ENCODE data around the gene CDCA8. TPM values are rescaled to one million over a fixed set of nuclear protein-coding genes. Genes with fewer than 3 reads are reported as not detected.
A peak's percentile ranks its signal among the peaks of the same experiment; 100 is the strongest.

CDCA8 gene
- 10 to 100 TPM; 14.9 to 17.0 (median 16.4) TPM for polyA plus RNA-seq (ENCODE audit: insufficient read length in 4 of 4)

- peak; percentile 91 to 95 (median 93) for DNase-seq (ENCODE audit: low read depth in 4 of 4, low spot score in 3 of 4)
Measured at GRCh38 chr1:37692078-37692833, at the start of gene CDCA8. Gene CDCA8 (plus strand): TSS chr1:37692516. CDS start chr1:37692691, 175 bp downstream.

- no peak for DNase-seq (ENCODE audit: low read depth in 4 of 4, low spot score in 3 of 4)
Measured at GRCh38 chr1:37647281-37647680, 45.0 kb upstream of the CDCA8 start.

- DNase-seq (ENCODE audit: low read depth in 4 of 4, low spot score in 3 of 4): no peak
Measured at GRCh38 chr1:37650173-37650572, 42.1 kb upstream of the CDCA8 start.

GRCh38 chr1:37650721-37651120 lies 41.6 kb upstream of the CDCA8 start:
- no peak for DNase-seq (ENCODE audit: low read depth in 4 of 4, low spot score in 3 of 4)

- DNase-seq (ENCODE audit: low read depth in 4 of 4, low spot score in 3 of 4): no peak
Measured at GRCh38 chr1:37651803-37652202, 40.5 kb upstream of the CDCA8 start.

GRCh38 chr1:37652976-37653375 lies 39.3 kb upstream of the CDCA8 start:
- no peak for DNase-seq (ENCODE audit: low read depth in 4 of 4, low spot score in 3 of 4)

GRCh38 chr1:37653906-37654305 lies 38.4 kb upstream of the CDCA8 start:
- DNase-seq (ENCODE audit: low read depth in 4 of 4, low spot score in 3 of 4): no peak

- no peak for DNase-seq (ENCODE audit: low read depth in 4 of 4, low spot score in 3 of 4)
Measured at GRCh38 chr1:37655274-37655673, 37.0 kb upstream of the CDCA8 start.

GRCh38 chr1:37656026-37656425 lies 36.3 kb upstream of the CDCA8 start:
- no peak for DNase-seq (ENCODE audit: low read depth in 4 of 4, low spot score in 3 of 4)

- no peak for DNase-seq (ENCODE audit: low read depth in 4 of 4, low spot score in 3 of 4)
Measured at GRCh38 chr1:37656881-37657280, 35.4 kb upstream of the CDCA8 start.

- DNase-seq (ENCODE audit: low read depth in 4 of 4, low spot score in 3 of 4): no peak
Measured at GRCh38 chr1:37657620-37658412, 34.5 kb upstream of the CDCA8 start.

- DNase-seq (ENCODE audit: low read depth in 4 of 4, low spot score in 3 of 4): no peak
Measured at GRCh38 chr1:37658486-37658885, 33.8 kb upstream of the CDCA8 start.

GRCh38 chr1:37660664-37661063 lies 31.7 kb upstream of the CDCA8 start:
- no peak for DNase-seq (ENCODE audit: low read depth in 4 of 4, low spot score in 3 of 4)

- DNase-seq (ENCODE audit: low read depth in 4 of 4, low spot score in 3 of 4): no peak
Measured at GRCh38 chr1:37661401-37661800, 30.9 kb upstream of the CDCA8 start.

GRCh38 chr1:37662031-37662755 lies 30.1 kb upstream of the CDCA8 start:
- no peak for DNase-seq (ENCODE audit: low read depth in 4 of 4, low spot score in 3 of 4)

- no peak for DNase-seq (ENCODE audit: low read depth in 4 of 4, low spot score in 3 of 4)
Measured at GRCh38 chr1:37663426-37664000, 28.8 kb upstream of the CDCA8 start.

- no peak for DNase-seq (ENCODE audit: low read depth in 4 of 4, low spot score in 3 of 4)
Measured at GRCh38 chr1:37666241-37666867, 26.0 kb upstream of the CDCA8 start.

GRCh38 chr1:37667023-37667671 lies 25.2 kb upstream of the CDCA8 start:
- no peak for DNase-seq (ENCODE audit: low read depth in 4 of 4, low spot score in 3 of 4)

- DNase-seq (ENCODE audit: low read depth in 4 of 4, low spot score in 3 of 4): no peak
Measured at GRCh38 chr1:37670133-37670532, 22.2 kb upstream of the CDCA8 start.

GRCh38 chr1:37671261-37671660 lies 21.1 kb upstream of the CDCA8 start:
- DNase-seq (ENCODE audit: low read depth in 4 of 4, low spot score in 3 of 4): no peak

Measured in left renal pelvis (tissue), 4 donors.